Raji (cell line): Measurements from ENCODE around the gene CHDH.

ENCODE experiments used
- POLR2A ChIP-seq: IDR thresholded peaks from 2 replicates; pipeline ENCODE4 v1.6.1; 2011; ENCODE audit warnings: low read depth, low read length, control low read depth; ENCODE audit not compliant: insufficient read depth

Gene CHDH, protein sequence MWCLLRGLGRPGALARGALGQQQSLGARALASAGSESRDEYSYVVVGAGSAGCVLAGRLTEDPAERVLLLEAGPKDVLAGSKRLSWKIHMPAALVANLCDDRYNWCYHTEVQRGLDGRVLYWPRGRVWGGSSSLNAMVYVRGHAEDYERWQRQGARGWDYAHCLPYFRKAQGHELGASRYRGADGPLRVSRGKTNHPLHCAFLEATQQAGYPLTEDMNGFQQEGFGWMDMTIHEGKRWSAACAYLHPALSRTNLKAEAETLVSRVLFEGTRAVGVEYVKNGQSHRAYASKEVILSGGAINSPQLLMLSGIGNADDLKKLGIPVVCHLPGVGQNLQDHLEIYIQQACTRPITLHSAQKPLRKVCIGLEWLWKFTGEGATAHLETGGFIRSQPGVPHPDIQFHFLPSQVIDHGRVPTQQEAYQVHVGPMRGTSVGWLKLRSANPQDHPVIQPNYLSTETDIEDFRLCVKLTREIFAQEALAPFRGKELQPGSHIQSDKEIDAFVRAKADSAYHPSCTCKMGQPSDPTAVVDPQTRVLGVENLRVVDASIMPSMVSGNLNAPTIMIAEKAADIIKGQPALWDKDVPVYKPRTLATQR

GRCh38 chr3:53846134-53846850 is at the start of gene CHDH, which contains the start of gene IL17RB:
CHDH (minus strand) TSS chr3:53846419; CDS start chr3:53824008, 22,411 bp downstream.
IL17RB (plus strand) TSS chr3:53846568; CDS start chr3:53846589, 21 bp downstream.
- TF ChIP-seq POLR2A, result no peak

DNA sequence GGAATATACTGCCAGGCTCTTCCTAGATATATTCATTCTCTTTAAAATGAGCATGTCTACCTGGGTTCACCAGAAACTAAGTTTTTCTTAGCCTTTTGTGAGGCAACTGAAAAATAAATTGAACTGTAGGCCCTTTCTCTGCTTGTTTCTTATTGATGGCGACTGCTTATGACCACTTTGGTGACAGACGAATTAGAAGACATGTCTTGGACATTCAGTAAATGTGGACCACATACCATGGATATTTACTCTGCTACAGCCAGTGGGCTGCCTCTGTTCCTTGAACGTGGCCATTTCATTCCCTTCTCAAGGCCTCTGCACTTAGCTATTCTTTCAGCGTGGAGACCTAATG is 46.0 kb upstream of the CHDH start:
- no peak for TF ChIP-seq POLR2A

DNA sequence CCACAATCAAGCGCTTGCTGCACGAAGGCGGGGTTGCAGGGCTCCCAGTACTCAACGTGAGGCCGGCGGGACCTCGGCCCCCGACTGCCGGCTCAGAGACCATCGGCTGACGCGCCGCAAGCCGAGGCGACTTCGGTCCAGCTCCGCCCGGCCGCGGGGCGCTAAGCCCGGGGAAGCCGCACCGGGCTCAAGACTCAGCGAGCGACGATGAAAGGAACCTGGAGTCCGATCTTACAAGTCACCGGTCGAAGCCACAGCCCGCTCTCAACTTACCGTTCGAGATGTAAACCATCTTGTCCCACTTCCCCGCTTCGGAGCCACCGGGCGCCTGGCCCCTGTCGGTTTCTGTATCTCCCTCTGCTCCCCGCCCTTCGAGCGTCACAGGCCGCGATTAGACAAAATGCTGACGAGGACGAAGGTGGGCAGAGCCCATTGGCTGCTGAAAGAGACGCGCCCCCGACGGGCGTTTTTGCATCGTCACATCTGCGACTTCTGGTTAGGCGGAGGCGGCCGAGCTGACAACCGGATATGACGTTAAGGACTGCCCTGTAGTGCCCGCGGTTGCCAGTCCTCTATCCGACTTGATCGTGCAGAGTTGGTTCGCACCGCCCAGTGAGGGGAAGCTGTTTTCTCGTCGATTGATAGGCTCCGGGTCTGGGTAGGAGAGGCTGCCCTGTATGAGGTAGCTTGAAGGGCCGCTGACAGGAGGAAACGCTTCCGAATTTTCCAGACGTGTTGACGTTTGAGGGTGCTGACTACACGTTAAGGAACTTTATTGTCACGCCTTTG is 45.5 kb upstream of the CHDH start, which contains the start of gene SELENOK:
Gene SELENOK, minus strand, starts transcription at position 363 of the 789 bp plus-strand sequence.
- TF ChIP-seq POLR2A, result peak; percentile 90

- TF ChIP-seq POLR2A, result no peak
Observed at GRCh38 chr3:53890726-53891475, 44.7 kb upstream of the CHDH start.

- TF ChIP-seq POLR2A, result no peak
Observed at GRCh38 chr3:53888232-53888631, 42.0 kb upstream of the CHDH start.

DNA sequence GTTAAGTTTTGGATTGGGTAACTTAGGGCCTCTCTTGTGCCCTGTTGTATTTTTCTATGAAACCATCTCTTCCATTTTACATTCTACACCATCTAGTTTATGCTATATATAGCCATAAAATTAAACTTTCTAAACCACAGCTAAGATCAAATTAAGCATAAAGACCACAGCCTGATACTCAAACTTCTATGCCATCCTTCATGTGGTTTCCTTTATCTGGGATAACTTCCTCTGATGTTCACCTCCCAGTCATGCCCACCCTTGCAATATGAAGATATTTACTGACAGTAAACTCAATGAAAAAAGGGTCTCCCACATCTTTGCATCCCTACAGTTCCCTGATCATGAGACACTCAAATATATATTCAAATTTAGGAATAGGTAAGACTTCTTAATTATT is 41.2 kb upstream of the CHDH start:
- TF ChIP-seq POLR2A, result no peak

DNA sequence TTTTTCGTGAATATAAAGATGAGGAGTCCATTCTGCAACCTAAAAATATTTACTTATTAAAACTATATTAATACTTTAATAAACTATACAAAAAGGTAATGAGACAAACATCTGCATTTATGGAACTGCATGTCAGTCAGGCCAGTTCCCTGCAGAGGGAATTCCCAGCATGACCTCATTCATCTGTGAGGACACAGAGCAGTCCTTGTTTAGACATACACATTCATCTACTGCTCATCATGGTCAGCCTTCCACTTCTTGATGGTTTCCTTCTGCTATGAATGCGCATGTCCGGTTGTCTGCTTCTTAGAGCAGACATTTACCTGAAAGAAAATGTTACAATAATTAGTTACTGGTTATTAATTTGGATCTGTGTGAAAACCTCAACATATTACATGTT is 39.0 kb upstream of the CHDH start:
- TF ChIP-seq POLR2A, result no peak

DNA sequence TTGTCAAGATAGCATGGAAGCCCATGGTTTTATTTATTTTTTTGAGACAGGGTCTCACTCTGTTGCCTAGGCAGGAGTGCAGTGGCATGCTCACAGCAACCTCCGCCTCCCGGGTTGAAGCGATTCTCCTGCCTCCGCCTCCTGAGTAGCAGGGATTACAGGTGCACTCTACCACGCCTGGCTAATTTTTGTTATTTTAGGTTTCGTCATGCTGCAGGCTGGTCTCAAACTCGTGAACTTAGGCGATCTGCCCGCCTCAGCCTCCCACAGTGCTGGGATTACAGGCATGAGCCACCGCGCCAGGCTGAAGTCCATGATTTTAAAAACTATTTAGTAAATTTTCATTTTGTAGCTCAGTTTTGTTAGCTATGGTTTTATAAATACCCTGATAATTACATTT is 38.4 kb upstream of the CHDH start:
- TF ChIP-seq POLR2A, result no peak

- TF ChIP-seq POLR2A, result no peak
Observed at GRCh38 chr3:53883008-53883407, 36.8 kb upstream of the CHDH start.

DNA sequence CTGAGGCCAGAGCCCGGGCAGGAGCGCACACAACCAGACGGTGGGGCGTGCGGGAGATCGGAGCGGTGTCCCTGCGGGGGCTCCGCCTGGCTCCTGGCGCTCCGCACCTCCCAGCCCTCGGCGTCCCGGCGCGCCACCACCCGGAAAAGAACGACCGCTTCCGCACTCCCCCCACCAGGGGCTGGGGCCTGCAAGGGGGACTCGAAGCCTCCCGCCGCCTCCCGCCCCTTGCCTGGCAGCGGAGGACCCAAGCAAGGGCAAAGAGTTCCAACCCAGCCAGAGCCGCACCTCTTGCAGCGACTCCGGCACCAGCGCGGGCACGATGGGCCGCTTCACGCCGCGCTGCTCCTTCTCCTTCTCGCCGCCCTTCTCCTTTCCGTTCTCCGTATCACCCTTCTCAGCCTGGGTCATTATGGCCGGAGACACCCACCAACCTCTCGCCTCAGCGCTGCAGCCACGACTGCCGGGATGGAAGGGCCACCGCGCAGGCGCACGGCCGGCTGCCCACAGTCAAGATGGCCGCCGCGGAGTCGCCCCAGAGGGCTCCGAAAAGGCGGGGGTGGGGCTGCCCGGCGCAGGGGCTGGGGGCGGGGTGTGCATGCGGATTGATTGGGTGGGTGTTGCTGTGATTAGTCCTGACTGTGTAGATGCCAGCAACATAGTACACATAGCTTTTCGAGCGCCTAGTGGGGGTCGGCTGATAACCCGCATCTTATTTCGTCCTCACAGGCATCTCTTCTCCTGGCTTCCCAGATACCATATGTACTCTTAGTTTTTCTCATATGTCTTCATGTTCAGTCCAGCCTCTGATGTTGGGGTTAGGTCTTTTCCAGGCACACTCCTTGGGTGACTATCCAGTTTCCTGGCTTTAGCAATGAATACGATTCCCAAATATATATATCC is 35.7 kb upstream of the CHDH start, which contains the start of gene ACTR8:
Gene ACTR8, minus strand, starts transcription at position 462 of the 903 bp plus-strand sequence. Its CDS starts 51 bp downstream, at position 411.
- TF ChIP-seq POLR2A, result peak; percentile 95

DNA sequence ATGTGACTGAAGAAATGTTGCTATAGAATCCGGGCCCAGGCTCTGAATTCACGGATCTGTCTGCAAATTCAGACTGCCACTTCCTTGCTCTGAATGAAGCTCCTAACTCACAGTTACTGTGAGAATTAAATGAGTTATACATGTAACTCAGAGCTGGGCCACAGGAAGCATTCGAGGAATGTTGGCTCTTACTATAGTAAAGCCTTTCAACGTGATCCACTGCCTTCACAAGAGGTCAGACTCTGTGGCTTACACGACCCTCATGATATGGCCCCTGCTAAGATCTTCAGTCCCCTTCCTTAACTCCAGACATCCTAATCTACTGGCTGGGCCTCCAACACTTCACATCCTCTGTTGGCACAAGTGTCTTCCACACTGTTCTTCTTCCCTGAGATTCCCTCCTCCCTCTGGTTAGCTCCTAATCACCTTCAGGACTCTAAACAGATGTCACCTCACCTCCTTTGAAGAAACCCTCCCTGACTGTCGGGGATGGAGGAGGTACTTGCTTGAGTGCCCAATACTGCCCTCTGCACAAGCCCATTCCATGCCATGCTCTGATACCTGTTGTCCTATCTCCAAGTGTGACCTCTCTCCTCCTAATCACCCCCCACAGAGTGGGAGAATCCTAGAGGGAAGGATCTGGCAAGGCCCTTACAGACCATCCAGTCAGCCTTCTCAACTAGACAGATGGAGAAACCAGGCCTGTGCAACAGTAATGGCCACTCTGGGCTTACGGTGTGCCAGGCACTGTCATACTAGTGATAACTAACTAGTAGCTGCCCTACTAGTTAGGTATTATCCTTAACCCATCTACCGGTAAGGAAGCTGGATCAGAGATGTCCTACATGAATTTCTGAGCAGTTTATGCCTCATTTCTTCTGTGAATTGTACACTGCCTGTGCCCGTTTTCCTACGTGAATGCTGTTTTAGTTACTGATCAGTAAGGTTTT is 34.5 kb upstream of the CHDH start:
- TF ChIP-seq POLR2A, result no peak
